Measurements from ENCODE around the gene UMOD.

GRCh38 chr16:20310421-20311395, 41.8 kb downstream of the UMOD start:
- TF ChIP-seq CTCF (IDR thresholded peaks at IDR 0.05; ENCODE audit: insufficient read depth, low read length, poor library complexity, severe bottlenecking) (no peak), EZH2phosphoT487 (conservative IDR thresholded peaks at IDR 0.05; ENCODE audit: low read length) (no peak)

All from SU-DHL-6 (cell line).